Tibial artery (tissue), 4 donors: ENCODE results near the gene AQP10.
"Not testable (repeated sequence)": the region's sequence is repeated elsewhere in the genome, so short reads cannot be mapped to it uniquely, and the experiment has no call there.

Source experiments
- DNase-seq, 2 donors: peaks; one replicate each; pipeline ENCODE4 v3.0.0-alpha.2; 2019
- H3K27ac ChIP-seq, 2 donors: fragments of 200-600 bp; sonication (generic) in 1 of 2; 1 replicate in 1 of 2; 2 replicates in 1 of 2; pipeline ENCODE4 v1.5.1; 2018 to 2019; ENCODE audit warnings: mild to moderate bottlenecking in 1 of 2
- H3K27me3 ChIP-seq, 2 donors: fragments of 200-600 bp; sonication (generic) in 1 of 2; one replicate each; pipeline versions ENCODE4 v1.5.1 to v1.6.0; 2016 to 2019
- H3K36me3 ChIP-seq, 3 donors: fragments of 200-600 bp; sonication (generic) in 2 of 3; one replicate each; pipeline ENCODE4 v1.5.1; 2016 to 2019; ENCODE audit warnings: mild to moderate bottlenecking in 2 of 3
- H3K4me1 ChIP-seq, 4 donors: fragments of 200-600 bp; sonication (generic) in 2 of 4; 1 replicate in 3 of 4; 2 replicates in 1 of 4; pipeline ENCODE4 v1.5.1; 2016 to 2019
- H3K4me3 ChIP-seq, 2 donors: fragments of 200-600 bp; sonication (generic) in 1 of 2; 1 replicate in 1 of 2; 2 replicates in 1 of 2; pipeline ENCODE4 v1.5.1; 2018 to 2019; ENCODE audit warnings: mild to moderate bottlenecking in 2 of 2
- H3K9me3 ChIP-seq, 3 donors: fragments of 200-600 bp; sonication (generic) in 1 of 3; one replicate each; pipeline ENCODE4 v1.5.1; 2016 to 2019
- intact Hi-C: fragments of 100-400 bp; cut with DNase I; formaldehyde crosslinking; loops from one replicate; pipeline ENCODE4 v1.15.0; 2023; ENCODE audit warnings: low total_unique reads
- TF ChIP-seq, protein P1 (sequence below), 2 experiments: fragments of 200-600 bp in 1 of 2; fragments of 450-650 bp in 1 of 2; IDR thresholded peaks; one replicate each; pipeline ENCODE4 v1.5.1; 2017 to 2019; ENCODE audit warnings: antibody characterized with exemption in 2 of 2, mild to moderate bottlenecking in 1 of 2, moderate library complexity in 1 of 2

AQP10 gene, protein sequence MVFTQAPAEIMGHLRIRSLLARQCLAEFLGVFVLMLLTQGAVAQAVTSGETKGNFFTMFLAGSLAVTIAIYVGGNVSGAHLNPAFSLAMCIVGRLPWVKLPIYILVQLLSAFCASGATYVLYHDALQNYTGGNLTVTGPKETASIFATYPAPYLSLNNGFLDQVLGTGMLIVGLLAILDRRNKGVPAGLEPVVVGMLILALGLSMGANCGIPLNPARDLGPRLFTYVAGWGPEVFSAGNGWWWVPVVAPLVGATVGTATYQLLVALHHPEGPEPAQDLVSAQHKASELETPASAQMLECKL

DNA sequence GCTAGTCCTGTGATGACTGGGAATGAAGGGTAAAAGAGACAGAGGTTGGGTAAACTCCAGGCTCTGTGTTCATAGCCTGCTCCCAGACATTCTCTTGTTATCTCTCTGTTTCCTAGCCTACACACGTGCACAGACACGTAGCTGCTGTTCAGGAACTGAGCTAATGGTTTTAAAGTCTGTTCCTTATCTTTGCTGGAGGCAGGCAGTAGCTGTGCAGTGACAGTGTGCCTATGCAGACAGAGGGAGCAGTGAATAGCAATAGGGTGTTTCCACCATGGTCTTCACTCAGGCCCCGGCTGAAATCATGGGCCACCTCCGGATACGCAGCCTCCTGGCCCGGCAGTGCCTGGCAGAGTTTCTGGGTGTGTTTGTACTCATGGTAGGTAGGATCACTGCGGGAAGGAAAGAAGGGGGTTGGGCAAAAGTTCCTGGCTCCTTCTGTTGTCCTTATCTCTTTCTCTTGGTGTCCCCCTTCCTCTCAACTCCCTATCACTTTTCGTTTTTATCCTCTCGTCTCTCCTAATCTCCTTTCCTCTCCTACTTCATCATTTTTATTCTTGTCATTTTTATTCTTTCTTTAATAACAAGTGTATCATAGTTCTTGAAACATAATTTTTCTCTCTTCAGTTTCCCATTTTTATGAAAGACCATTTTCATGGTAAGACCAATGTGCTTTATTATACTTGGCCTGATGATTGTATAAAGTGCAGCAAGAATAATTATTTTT, at the start of gene AQP10:
Gene AQP10, plus strand, starts transcription at position 212 of the 727 bp plus-strand sequence. Its CDS starts 63 bp downstream, at position 275.
- Histone ChIP-seq H3K4me1 (peaks cover 0 to 11% (median 0%) of the 10 kb centered on the region in 4 donors), H3K9me3 (no peaks in the 10 kb centered on the region), H3K27ac (no peak within 1 kb of the TSS), H3K36me3 (no peaks in the 10 kb centered on the region), H3K27me3 (peaks cover 0 to 6% of the 10 kb centered on the region in 2 donors), H3K4me3 (no peak within 1 kb of the TSS)
- TF ChIP-seq, protein P1, sequence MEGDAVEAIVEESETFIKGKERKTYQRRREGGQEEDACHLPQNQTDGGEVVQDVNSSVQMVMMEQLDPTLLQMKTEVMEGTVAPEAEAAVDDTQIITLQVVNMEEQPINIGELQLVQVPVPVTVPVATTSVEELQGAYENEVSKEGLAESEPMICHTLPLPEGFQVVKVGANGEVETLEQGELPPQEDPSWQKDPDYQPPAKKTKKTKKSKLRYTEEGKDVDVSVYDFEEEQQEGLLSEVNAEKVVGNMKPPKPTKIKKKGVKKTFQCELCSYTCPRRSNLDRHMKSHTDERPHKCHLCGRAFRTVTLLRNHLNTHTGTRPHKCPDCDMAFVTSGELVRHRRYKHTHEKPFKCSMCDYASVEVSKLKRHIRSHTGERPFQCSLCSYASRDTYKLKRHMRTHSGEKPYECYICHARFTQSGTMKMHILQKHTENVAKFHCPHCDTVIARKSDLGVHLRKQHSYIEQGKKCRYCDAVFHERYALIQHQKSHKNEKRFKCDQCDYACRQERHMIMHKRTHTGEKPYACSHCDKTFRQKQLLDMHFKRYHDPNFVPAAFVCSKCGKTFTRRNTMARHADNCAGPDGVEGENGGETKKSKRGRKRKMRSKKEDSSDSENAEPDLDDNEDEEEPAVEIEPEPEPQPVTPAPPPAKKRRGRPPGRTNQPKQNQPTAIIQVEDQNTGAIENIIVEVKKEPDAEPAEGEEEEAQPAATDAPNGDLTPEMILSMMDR (IDR thresholded peaks at IDR 0.05): no peak
- intact Hi-C loops: loop anchor here (10.0 kb wide), 1 partner anchor 234 kb away; the partner anchor contains the start of gene UBE2Q1
- DNase-seq: no peak

DNA sequence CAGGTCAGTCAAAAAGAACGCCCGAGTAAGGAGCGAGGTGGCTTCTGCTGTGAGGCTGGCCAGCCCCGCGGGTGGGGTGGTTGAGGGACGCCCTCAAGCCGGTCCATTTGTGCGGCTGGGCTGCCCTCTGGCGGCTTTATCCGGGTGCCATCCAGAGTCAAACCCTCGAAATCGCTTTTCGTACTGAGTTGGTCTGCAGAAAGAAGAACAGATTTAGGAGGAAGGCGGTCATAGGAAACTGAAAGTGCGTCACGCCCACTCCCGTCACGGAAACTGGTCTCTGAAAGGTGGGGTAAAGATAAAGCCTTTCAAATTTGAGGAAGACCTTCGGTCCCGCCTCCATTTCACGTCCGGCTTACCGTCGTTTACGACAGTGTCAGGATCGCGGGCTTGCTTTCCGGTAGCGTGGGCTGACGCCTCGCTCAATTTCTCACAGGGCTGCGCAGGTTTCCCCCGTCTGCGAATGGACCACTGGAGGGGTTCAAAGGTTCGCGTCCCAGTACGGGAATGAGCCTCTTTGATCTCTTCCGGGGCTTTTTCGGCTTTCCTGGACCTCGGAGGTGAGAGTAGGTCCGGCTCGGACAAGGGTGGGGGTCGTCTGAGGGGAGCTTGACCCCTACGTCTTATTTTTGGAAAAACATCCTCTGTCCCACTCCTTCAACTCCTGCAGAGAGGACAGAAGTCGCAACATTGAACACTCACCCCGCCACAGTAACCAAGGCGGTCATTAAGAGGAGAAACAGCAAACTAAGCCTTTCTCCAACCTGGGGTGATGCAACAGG, 48.5 kb upstream of the AQP10 start, which contains the start of gene HAX1:
Gene HAX1, plus strand, starts transcription at position 413 of the 782 bp plus-strand sequence. Its CDS starts 95 bp downstream, at position 508.
- peaks cover 0 to 20% (median 15%) of the 10 kb centered on the region in 4 donors for H3K4me1 ChIP-seq
- no peaks in the 10 kb centered on the region for H3K9me3 ChIP-seq
- DNase-seq: peak; percentile 93 to 96
- peak within 1 kb of the TSS; percentile 90 to 92 for H3K27ac ChIP-seq
- TF ChIP-seq, protein P1 (IDR thresholded peaks at IDR 0.05): peak; percentile 74 to 78
- peak within 1 kb of the TSS; percentile 75 to 86 for H3K4me3 ChIP-seq
- H3K27me3 ChIP-seq: no peaks in the 10 kb centered on the region
- peaks cover 32 to 64% (median 35%) of the 10 kb centered on the region in 3 donors for H3K36me3 ChIP-seq
- intact Hi-C loops: loop anchor here (5.0 kb wide), 2 partner anchors 60 to 75 kb away; no protein-coding TSS in a partner anchor

DNA sequence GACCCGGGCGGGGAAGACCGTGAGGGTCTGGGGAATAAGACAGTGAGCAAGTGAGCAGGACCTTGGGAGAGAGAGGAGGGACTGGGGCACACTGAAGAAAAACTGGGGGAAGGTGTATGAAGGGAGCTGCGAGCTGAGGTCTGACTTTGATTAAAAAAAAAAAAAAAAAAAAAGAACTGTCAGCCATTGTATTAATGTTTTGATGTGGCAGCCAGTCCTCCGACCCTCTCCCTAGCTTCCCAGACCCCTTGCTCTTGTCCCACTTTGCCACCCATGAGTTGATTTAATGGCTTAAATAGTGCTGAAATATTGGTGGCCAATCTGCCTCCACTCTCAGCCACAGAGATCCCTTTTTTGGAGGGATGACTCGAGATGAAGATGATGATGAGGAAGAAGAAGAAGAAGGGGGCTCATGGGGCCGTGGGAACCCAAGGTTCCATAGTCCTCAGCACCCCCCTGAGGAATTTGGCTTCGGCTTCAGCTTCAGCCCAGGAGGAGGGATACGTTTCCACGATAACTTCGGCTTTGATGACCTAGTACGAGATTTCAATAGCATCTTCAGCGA, 47.8 kb upstream of the AQP10 start:
- H3K4me1 ChIP-seq: peaks cover 0 to 20% (median 15%) of the 10 kb centered on the region in 4 donors
- peak overlapping the region; percentile 90 to 92 for H3K27ac ChIP-seq
- DNase-seq: no peak
- peak overlapping the region; percentile 75 to 86 for H3K4me3 ChIP-seq
- H3K27me3 ChIP-seq: no peaks in the 10 kb centered on the region
- intact Hi-C loops: loop anchor here (5.0 kb wide), 2 partner anchors 59 to 76 kb away; no protein-coding TSS in a partner anchor
- H3K9me3 ChIP-seq: no peaks in the 10 kb centered on the region
- TF ChIP-seq, protein P1 (IDR thresholded peaks at IDR 0.05): no peak
- peaks cover 30 to 66% (median 34%) of the 10 kb centered on the region in 3 donors for H3K36me3 ChIP-seq

DNA sequence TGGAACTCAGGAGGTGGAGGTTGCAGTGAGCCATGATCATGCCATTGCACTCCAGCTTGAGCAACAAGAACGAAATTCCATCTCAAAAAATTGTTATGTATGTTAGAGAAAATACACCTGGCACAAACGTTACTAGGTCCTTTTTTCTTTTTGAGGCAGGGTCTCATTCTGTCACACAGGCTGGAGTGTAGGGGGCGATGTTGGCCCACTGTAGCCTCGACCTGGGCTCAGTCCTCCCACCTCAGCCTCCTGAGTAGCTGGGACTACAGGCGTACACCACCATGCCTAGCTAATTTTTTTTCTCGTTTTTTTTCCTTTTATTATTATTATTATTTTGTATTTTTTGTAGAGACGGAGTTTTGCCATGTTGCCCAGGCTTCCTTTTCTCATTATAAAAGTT, 44.1 kb upstream of the AQP10 start:
- no peak overlapping the region for H3K4me3 ChIP-seq
- no peak overlapping the region for H3K27ac ChIP-seq
- H3K27me3 ChIP-seq: no peaks in the 10 kb centered on the region
- peaks cover 0 to 15% (median 13%) of the 10 kb centered on the region in 4 donors for H3K4me1 ChIP-seq
- DNase-seq: no peak
- TF ChIP-seq, protein P1 (IDR thresholded peaks at IDR 0.05): no peak
- H3K36me3 ChIP-seq: peaks cover 12 to 46% (median 13%) of the 10 kb centered on the region in 3 donors
- no peaks in the 10 kb centered on the region for H3K9me3 ChIP-seq
- intact Hi-C loops: no loop called here

DNA sequence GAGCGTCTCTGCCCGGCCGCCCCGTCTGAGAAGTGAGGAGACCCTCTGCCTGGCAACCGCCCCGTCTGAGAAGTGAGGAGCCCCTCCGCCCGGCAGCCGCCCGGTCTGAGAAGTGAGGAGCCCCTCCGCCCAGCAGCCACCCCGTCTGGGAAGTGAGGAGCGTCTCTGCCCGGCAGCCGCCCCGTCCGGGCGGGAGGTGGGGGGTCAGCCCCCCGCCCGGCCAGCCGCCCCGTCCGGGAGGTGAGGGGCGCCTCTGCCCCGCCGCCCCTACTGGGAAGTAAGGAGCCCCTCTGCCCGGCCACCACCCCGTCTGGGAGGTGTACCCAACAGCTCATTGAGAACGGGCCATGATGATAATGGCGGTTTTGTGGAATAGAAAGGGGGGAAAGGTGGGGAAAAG, 33.3 kb upstream of the AQP10 start:
- H3K36me3 ChIP-seq, H3K4me1 ChIP-seq, DNase-seq, H3K4me3 ChIP-seq, H3K9me3 ChIP-seq, intact Hi-C loops, H3K27ac ChIP-seq, H3K27me3 ChIP-seq: not testable (repeated sequence)
